ENCODE measurements around the gene SLC6A6.

DNA sequence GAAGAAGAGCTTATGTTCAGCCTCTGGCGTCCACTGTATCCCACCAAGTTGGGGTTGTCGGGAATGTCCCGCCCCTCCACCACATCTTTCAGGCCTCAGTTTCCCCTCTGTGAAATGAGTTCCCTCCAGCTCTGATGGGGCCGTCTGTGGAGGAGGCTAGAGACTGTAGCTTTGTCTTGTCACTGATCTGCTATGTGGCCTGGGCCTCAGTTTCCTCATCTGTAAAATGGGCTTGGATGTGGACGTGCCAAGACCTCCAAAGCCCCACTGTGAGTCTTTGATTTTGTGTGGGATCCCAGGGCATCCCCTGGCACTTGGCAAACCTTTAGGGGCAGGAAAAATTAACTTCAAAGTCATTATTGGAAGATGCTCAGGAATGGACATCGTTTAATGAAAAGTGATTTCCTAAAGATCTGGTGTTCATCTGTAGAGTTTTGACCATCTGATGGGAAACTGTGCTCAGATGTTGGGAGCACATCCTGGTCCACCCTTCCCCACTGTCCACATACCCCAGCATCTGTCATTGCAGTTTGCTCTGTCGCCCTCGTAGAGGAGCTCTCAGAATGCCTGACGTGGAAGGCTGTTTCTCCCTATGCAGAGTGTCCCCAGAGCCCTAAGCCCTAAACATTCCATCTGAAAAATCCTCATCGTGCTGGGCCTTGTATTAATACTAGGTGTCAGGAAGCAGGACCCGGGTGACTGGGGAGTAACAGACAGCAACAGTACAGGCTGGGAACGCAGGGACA is 28.5 kb downstream of the SLC6A6 start:
- TF ChIP-seq CTCF (IDR thresholded peaks at IDR 0.05) (no peak), POLR2A (IDR thresholded peaks at IDR 0.05) (no peak), POLR2AphosphoS5 (IDR thresholded peaks at IDR 0.05) (no peak), EP300 (IDR thresholded peaks at IDR 0.05) (no peak)

Data from gastroesophageal sphincter (tissue), 3 donors.